ENCODE data around the gene ROR2. TPM values are rescaled to one million over a fixed set of nuclear protein-coding genes. Genes with fewer than 3 reads are reported as not detected.

The ROR2 gene
- total and polyA plus RNA-seq, 2 of the 13 experiments (the other 11 are each of a cell fraction or from before 2014, with no cell fraction given) = not detected

GRCh38 chr9:91843093-91843492, 106.9 kb downstream of the ROR2 start (continued):
- TF ChIP-seq YEATS4 (CRISPR knock-in tag; IDR thresholded peaks at IDR 0.05; ENCODE audit: borderline replicate concordance) (no peak), KDM5A (IDR thresholded peaks at IDR 0.05; ENCODE audit: borderline replicate concordance, low read length) (no peak), ZNF367 (CRISPR knock-in tag; IDR thresholded peaks at IDR 0.05; ENCODE audit: borderline replicate concordance) (no peak), RELA (CRISPR knock-in tag; IDR thresholded peaks at IDR 0.05) (no peak)

GRCh38 chr9:91842358-91843049, 107.5 kb downstream of the ROR2 start:
- in situ Hi-C loops (cut with HindIII; ENCODE audit: extremely low pct_ligation_motif_present, low pct_unique_long_range_greater_than_20kb) = no loop called here
- H3K36me3 ChIP-seq (replicated peaks in 1 of 2; ENCODE audit: control insufficient read depth in 1 of 2, insufficient read depth in 2 of 2, low read length in 2 of 2) = no peaks in the 10 kb centered on the region
- ChIA-PET CTCF (ENCODE audit: low intra/inter-chr PET ratio, low total read pairs) (no interaction called here), POLR2A (no interaction called here)
- ATAC-seq = no peak
- H3K27me3 ChIP-seq (ENCODE audit: control insufficient read depth in 1 of 2, insufficient read depth in 2 of 2, low read length in 2 of 2) = peaks cover 2 to 75% of the 10 kb centered on the region in 2 experiments; a peak in 4 of 5 replicates
- no peaks in the 10 kb centered on the region for H3K4me1 ChIP-seq (ENCODE audit: insufficient read depth, low read length)
- no peak overlapping the region for H3K9ac ChIP-seq (ENCODE audit: insufficient read depth, low read depth, low read length)
- WGBS (ENCODE audit: low lambda C conversion rate) = 0% methylated on average over 2 of the region's 9 CpGs
- no TSS peak for BruUV-seq (replicated peaks)
- intact Hi-C loops (cut with micrococcal nuclease; ENCODE audit: unreplicated experiment) = no loop called here
- H2AFZ ChIP-seq (ENCODE audit: low read length) = no peak overlapping the region
- no peak overlapping the region for H3K4me2 ChIP-seq (ENCODE audit: low read depth, low read length)
- no peak overlapping the region for H3K27ac ChIP-seq (ENCODE audit: extremely low read length, insufficient read depth, low read length)
- H4K20me1 ChIP-seq (ENCODE audit: insufficient read depth, low read length) = no peaks in the 10 kb centered on the region
- FAIRE-seq = no peak
- H3K79me2 ChIP-seq (ENCODE audit: insufficient read depth, low read length) = no peaks in the 10 kb centered on the region
- DNase-seq (ENCODE audit: low spot score) = no peak
- no peak overlapping the region for H3K4me3 ChIP-seq (replicated peaks in 1 of 3; ENCODE audit: insufficient read depth in 1 of 3, low read depth in 2 of 3, low read length in 3 of 3)
- H3K9me3 ChIP-seq (ENCODE audit: low read length) = no peaks in the 10 kb centered on the region
- TF ChIP-seq ZNF607 (CRISPR knock-in tag; IDR thresholded peaks at IDR 0.05; ENCODE audit: borderline replicate concordance) = no peak
- no peak for TF ChIP-seq ZSCAN22 (CRISPR knock-in tag; IDR thresholded peaks at IDR 0.05)
- no peak for TF ChIP-seq IRX3 (CRISPR knock-in tag; IDR thresholded peaks at IDR 0.05; ENCODE audit: borderline replicate concordance, low read depth)
- no peak for TF ChIP-seq SMAD1 (CRISPR knock-in tag; IDR thresholded peaks at IDR 0.05; ENCODE audit: borderline replicate concordance, low read depth)
- no peak for TF ChIP-seq ZBTB1 (CRISPR knock-in tag; IDR thresholded peaks at IDR 0.05; ENCODE audit: borderline replicate concordance)
- no peak for TF ChIP-seq CBX5 (CRISPR knock-in tag; IDR thresholded peaks at IDR 0.05; ENCODE audit: borderline replicate concordance)
- TF ChIP-seq HIC2 (CRISPR knock-in tag; IDR thresholded peaks at IDR 0.05; ENCODE audit: low read depth) = no peak
- TF ChIP-seq ZNF776 (CRISPR knock-in tag; IDR thresholded peaks at IDR 0.05) = no peak
- no peak for TF ChIP-seq ZNF251 (CRISPR knock-in tag; IDR thresholded peaks at IDR 0.05)
- TF ChIP-seq BRCA1 (CRISPR knock-in tag; IDR thresholded peaks at IDR 0.05) = no peak
- TF ChIP-seq ZNF576 (CRISPR knock-in tag; IDR thresholded peaks at IDR 0.05) = no peak
- no peak for TF ChIP-seq ZNF570 (CRISPR knock-in tag; IDR thresholded peaks at IDR 0.05; ENCODE audit: borderline replicate concordance)
- no peak for TF ChIP-seq CENPT (CRISPR knock-in tag; IDR thresholded peaks at IDR 0.05; ENCODE audit: low read depth)
- no peak for TF ChIP-seq KLF9 (CRISPR knock-in tag; IDR thresholded peaks at IDR 0.05; ENCODE audit: low read depth)
- no peak for TF ChIP-seq NFKB2 (CRISPR knock-in tag; IDR thresholded peaks at IDR 0.05; ENCODE audit: borderline replicate concordance)
- TF ChIP-seq MLXIP (CRISPR knock-in tag; IDR thresholded peaks at IDR 0.05; ENCODE audit: borderline replicate concordance) = no peak
